ENCODE measurements around the gene P2RY2. TPM values are rescaled to one million over a fixed set of nuclear protein-coding genes. Genes with fewer than 3 reads are reported as not detected.

The P2RY2 gene
- total and polyA plus RNA-seq, 2 experiments from 2014 or later, result 0.63 to 1.6 TPM

- peak overlapping the region; percentile 94 for H2AFZ ChIP-seq
- peak overlapping the region; percentile 70 for H3K4me3 ChIP-seq
- peaks cover 39% of the 10 kb centered on the region for H3K27me3 ChIP-seq (ENCODE audit: insufficient read depth)
- H4K20me1 ChIP-seq (replicated peaks; ENCODE audit: insufficient read depth), result no peaks in the 10 kb centered on the region
- no peaks in the 10 kb centered on the region for H3F3A ChIP-seq (replicated peaks; ENCODE audit: low read depth)
- Mint-ChIP-seq H3K9me3 (no peaks in the 10 kb centered on the region; the same call in 2 of the 3 replicates), H3K36me3 (ENCODE audit: low read depth) (no peaks in the 10 kb centered on the region; the same call in 2 of the 3 replicates), H3K27ac (no peak overlapping the region), H3K4me1 (peaks cover 6% of the 10 kb centered on the region), H3K27me3 (ENCODE audit: insufficient read depth, low read depth, poor library complexity) (peaks cover 33% of the 10 kb centered on the region), H3K4me3 (peak overlapping the region; percentile 79)
- H3K36me3 ChIP-seq (ENCODE audit: insufficient read depth), result no peaks in the 10 kb centered on the region
- H3K79me2 ChIP-seq (replicated peaks; ENCODE audit: insufficient read depth), result no peaks in the 10 kb centered on the region
- peak overlapping the region; percentile 90 for H3K4me2 ChIP-seq
- H3K4me1 ChIP-seq (ENCODE audit: insufficient read depth), result peaks cover 4% of the 10 kb centered on the region; the same call in 1 of the 2 replicates
- no peak overlapping the region for H3K27ac ChIP-seq (ENCODE audit: low read depth)
- peak; percentile 30 for DNase-seq (ENCODE audit: low spot score)
- ATAC-seq, result peak; percentile 11
- no peaks in the 10 kb centered on the region for H3K9me2 ChIP-seq (ENCODE audit: insufficient read depth)
- no peak for TF ChIP-seq REST (IDR thresholded peaks at IDR 0.05; ENCODE audit: unreplicated experiment)
- TF ChIP-seq CREB1 (CRISPR knock-in tag; IDR thresholded peaks at IDR 0.05; ENCODE audit: low read depth), result no peak
- no peak for TF ChIP-seq NANOG (IDR thresholded peaks at IDR 0.05; ENCODE audit: borderline replicate concordance)
- no peak for TF ChIP-seq ZNF114 (CRISPR knock-in tag; IDR thresholded peaks at IDR 0.05)
- no peak for TF ChIP-seq JUNB (IDR thresholded peaks at IDR 0.05; ENCODE audit: unreplicated experiment)
- no peak for TF ChIP-seq ZNF462 (CRISPR knock-in tag; IDR thresholded peaks at IDR 0.05)
- TF ChIP-seq EZH2 (IDR thresholded peaks at IDR 0.05; ENCODE audit: low read depth, unreplicated experiment), result no peak
- TF ChIP-seq POLR2AphosphoS5 (IDR thresholded peaks at IDR 0.05; ENCODE audit: low read depth), result no peak
- no peak for TF ChIP-seq ZNF331 (CRISPR knock-in tag; IDR thresholded peaks at IDR 0.05; ENCODE audit: low read depth)
Observed at GRCh38 chr11:73217131-73217809, 811 bp upstream of the P2RY2 start.

Data from GM23338 (cell line).